DOHH2 (cell line): ENCODE data around the gene SCTR.

Experiments
- H3F3A ChIP-seq: fragments of 200-600 bp; sonication (generic), shearing (Covaris generic); 2 replicates; pipeline ENCODE4 v1.6.0; 2016; ENCODE audit warnings: antibody characterized with exemption, mild to moderate bottlenecking; ENCODE audit not compliant: control insufficient read depth, insufficient read depth
- H3K27ac ChIP-seq: fragments of 200-600 bp; sonication (generic); 2 replicates; pipeline ENCODE4 v1.5.1; 2014; ENCODE audit warnings: low read depth, mild to moderate bottlenecking, low read length, moderate library complexity
- H3K27me3 ChIP-seq: fragments of 200-600 bp; sonication (generic); 2 replicates; pipeline ENCODE4 v1.6.1; 2014; ENCODE audit warnings: mild to moderate bottlenecking, low read length, mixed read lengths; ENCODE audit not compliant: control insufficient read depth
- H3K36me3 ChIP-seq: fragments of 200-600 bp; sonication (generic); 2 replicates; pipeline ENCODE4 v1.6.1; 2014; ENCODE audit warnings: mild to moderate bottlenecking, low read length, moderate library complexity, mixed read lengths; ENCODE audit not compliant: control insufficient read depth
- H3K4me1 ChIP-seq: fragments of 200-600 bp; sonication (generic); 2 replicates; pipeline ENCODE4 v1.6.1; 2014; ENCODE audit warnings: mild to moderate bottlenecking, low read length, mixed read lengths; ENCODE audit not compliant: control insufficient read depth
- H3K4me2 ChIP-seq: fragments of 200-600 bp; sonication (generic); 2 replicates; pipeline ENCODE4 v1.6.0; 2014; ENCODE audit warnings: mild to moderate bottlenecking, low read length, moderate library complexity
- H3K4me3 ChIP-seq: fragments of 200-600 bp; sonication (generic); 2 replicates; pipeline ENCODE4 v1.5.1; 2014; ENCODE audit warnings: mild to moderate bottlenecking, low read length, mixed read lengths
- H3K79me2 ChIP-seq: fragments of 200-600 bp; sonication (generic); 2 replicates; pipeline ENCODE4 v1.6.1; 2014; ENCODE audit warnings: mild to moderate bottlenecking, low read length, mixed read lengths; ENCODE audit not compliant: control insufficient read depth
- H3K9me2 ChIP-seq: fragments of 200-600 bp; sonication (generic); replicated peaks from 2 replicates; pipeline ENCODE4 v1.6.1; 2014; ENCODE audit warnings: mild to moderate bottlenecking, low read length, mixed read lengths; ENCODE audit not compliant: control insufficient read depth
- H3K9me3 ChIP-seq: fragments of 200-600 bp; sonication (generic); 2 replicates; pipeline ENCODE4 v1.6.1; 2014; ENCODE audit warnings: antibody characterized with exemption, low read length, mixed read lengths; ENCODE audit not compliant: control insufficient read depth, insufficient read depth
- H4K20me1 ChIP-seq: fragments of 200-600 bp; sonication (generic); 2 replicates; pipeline ENCODE4 v1.6.0; 2014; ENCODE audit warnings: low read depth, mild to moderate bottlenecking, antibody characterized with exemption, low read length, moderate library complexity; ENCODE audit not compliant: control insufficient read depth, insufficient read depth
- EZH2phosphoT487 ChIP-seq: fragments of 200-600 bp; sonication (generic); IDR thresholded peaks from 2 replicates; pipeline ENCODE4 v1.6.1; 2017; ENCODE audit warnings: borderline replicate concordance, mild to moderate bottlenecking, antibody characterized with exemption, low read length, moderate library complexity, mixed read lengths
- TF ChIP-seq, protein P1 (sequence below): fragments of 200-600 bp; sonication (generic); IDR thresholded peaks from one replicate; pipeline ENCODE4 v1.5.1; 2014; ENCODE audit warnings: antibody characterized with exemption, mild to moderate bottlenecking, low read depth, low read length; ENCODE audit not compliant: poor library complexity, severe bottlenecking

The SCTR gene

GRCh38 chr2:119519057-119519408, 5.2 kb downstream of the SCTR start:
- Histone ChIP-seq H3K4me2 (no peak overlapping the region), H3K9me2 (no peaks in the 10 kb centered on the region), H3F3A (no peaks in the 10 kb centered on the region), H3K79me2 (no peaks in the 10 kb centered on the region), H3K27me3 (peaks cover 2% of the 10 kb centered on the region; the same call in 1 of the 2 replicates), H3K4me1 (no peaks in the 10 kb centered on the region), H3K27ac (no peak overlapping the region), H3K36me3 (no peaks in the 10 kb centered on the region), H4K20me1 (no peaks in the 10 kb centered on the region), H3K4me3 (no peak overlapping the region), H3K9me3 (no peaks in the 10 kb centered on the region)
- TF ChIP-seq, protein P1, sequence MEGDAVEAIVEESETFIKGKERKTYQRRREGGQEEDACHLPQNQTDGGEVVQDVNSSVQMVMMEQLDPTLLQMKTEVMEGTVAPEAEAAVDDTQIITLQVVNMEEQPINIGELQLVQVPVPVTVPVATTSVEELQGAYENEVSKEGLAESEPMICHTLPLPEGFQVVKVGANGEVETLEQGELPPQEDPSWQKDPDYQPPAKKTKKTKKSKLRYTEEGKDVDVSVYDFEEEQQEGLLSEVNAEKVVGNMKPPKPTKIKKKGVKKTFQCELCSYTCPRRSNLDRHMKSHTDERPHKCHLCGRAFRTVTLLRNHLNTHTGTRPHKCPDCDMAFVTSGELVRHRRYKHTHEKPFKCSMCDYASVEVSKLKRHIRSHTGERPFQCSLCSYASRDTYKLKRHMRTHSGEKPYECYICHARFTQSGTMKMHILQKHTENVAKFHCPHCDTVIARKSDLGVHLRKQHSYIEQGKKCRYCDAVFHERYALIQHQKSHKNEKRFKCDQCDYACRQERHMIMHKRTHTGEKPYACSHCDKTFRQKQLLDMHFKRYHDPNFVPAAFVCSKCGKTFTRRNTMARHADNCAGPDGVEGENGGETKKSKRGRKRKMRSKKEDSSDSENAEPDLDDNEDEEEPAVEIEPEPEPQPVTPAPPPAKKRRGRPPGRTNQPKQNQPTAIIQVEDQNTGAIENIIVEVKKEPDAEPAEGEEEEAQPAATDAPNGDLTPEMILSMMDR: no peak
- no peak for TF ChIP-seq EZH2phosphoT487

DNA sequence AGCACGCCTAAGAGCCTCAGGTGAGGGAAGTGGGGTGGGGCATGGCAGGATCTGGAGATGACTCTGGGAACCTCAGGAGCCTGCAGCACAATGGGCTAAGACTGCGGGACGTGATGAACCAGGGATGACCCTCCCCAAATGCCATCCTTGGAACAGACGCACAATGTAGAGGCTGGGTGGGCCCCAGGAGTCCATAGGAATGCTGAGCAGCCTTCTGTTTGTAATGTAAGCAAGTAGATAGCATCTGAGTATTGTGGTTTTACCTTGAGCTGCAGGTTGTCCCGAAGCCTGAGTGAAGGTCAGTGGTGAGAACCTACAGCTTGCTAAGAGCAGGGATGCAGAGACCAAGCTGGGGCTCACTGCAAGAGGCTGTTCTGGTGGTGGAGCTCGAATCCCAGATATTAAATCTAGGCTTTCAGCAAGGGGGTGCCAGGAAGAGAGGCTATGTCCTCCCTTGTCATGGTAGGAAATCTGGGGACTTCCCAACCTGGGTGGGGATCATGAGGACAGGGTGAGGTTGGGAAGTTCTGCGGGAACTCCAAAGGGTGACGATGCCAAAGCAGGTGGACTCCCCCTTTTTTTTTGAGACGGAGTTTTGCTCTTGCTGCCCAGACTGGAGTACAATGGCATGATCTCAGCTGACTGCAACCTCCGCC, 5.8 kb downstream of the SCTR start:
- H3F3A ChIP-seq: no peaks in the 10 kb centered on the region
- no peaks in the 10 kb centered on the region for H3K36me3 ChIP-seq
- H3K4me3 ChIP-seq: no peak overlapping the region
- H3K4me1 ChIP-seq: no peaks in the 10 kb centered on the region
- H3K27ac ChIP-seq: no peak overlapping the region
- no peak overlapping the region for H3K4me2 ChIP-seq
- H3K9me2 ChIP-seq: no peaks in the 10 kb centered on the region
- no peaks in the 10 kb centered on the region for H4K20me1 ChIP-seq
- TF ChIP-seq, protein P1: no peak
- TF ChIP-seq EZH2phosphoT487: no peak
- peaks cover 7% of the 10 kb centered on the region for H3K27me3 ChIP-seq
- H3K79me2 ChIP-seq: no peaks in the 10 kb centered on the region
- no peaks in the 10 kb centered on the region for H3K9me3 ChIP-seq

DNA sequence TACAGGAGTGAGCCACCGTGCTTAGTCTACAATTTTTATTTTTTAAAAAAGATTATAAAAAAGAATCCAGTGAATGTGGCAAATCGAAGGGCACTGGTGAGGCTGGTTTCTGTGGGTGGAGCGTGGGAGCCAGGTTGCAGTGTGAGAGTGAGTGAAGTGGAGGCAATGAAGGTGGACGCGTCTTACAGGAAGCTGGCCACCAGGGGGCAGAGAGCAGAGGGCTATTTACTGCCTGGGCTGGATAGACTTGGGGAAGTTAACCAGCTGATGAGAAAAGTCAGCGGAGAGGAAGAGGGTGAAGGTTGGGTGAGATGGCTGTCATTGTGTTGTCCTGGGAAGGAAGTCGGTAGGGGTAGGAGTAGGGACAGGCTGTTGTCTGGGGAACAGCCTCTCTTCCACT, 6.8 kb downstream of the SCTR start:
- H3K4me1 ChIP-seq: no peaks in the 10 kb centered on the region
- no peaks in the 10 kb centered on the region for H4K20me1 ChIP-seq
- no peak overlapping the region for H3K4me2 ChIP-seq
- H3F3A ChIP-seq: no peaks in the 10 kb centered on the region
- no peaks in the 10 kb centered on the region for H3K9me3 ChIP-seq
- no peak overlapping the region for H3K4me3 ChIP-seq
- H3K79me2 ChIP-seq: no peaks in the 10 kb centered on the region
- no peaks in the 10 kb centered on the region for H3K9me2 ChIP-seq
- H3K36me3 ChIP-seq: no peaks in the 10 kb centered on the region
- TF ChIP-seq, protein P1: peak; percentile 81
- no peak for TF ChIP-seq EZH2phosphoT487
- no peak overlapping the region for H3K27ac ChIP-seq
- H3K27me3 ChIP-seq: peaks cover 7% of the 10 kb centered on the region
